ENCODE measurements around the gene INO80B.

DNA sequence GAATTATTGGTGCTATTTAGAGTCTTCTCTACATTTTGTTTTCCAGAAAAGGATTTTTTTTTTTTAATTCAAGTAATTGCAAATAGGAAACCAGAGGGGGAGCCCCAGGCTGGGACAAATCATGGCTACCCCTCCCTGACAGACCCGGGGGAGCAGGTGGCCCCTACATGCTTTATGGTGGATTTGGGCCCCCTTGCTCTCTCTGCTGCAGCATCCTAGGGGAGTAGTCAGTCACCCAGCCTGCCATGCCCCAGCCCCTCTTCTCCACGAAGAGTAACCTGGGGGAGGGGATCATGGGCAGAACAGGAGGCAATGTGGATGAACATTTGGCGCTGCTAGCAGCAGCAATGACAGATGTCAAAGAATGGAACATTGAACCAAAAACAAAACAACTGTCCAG is 38.1 kb upstream of the INO80B start:
- TF ChIP-seq, protein P1, sequence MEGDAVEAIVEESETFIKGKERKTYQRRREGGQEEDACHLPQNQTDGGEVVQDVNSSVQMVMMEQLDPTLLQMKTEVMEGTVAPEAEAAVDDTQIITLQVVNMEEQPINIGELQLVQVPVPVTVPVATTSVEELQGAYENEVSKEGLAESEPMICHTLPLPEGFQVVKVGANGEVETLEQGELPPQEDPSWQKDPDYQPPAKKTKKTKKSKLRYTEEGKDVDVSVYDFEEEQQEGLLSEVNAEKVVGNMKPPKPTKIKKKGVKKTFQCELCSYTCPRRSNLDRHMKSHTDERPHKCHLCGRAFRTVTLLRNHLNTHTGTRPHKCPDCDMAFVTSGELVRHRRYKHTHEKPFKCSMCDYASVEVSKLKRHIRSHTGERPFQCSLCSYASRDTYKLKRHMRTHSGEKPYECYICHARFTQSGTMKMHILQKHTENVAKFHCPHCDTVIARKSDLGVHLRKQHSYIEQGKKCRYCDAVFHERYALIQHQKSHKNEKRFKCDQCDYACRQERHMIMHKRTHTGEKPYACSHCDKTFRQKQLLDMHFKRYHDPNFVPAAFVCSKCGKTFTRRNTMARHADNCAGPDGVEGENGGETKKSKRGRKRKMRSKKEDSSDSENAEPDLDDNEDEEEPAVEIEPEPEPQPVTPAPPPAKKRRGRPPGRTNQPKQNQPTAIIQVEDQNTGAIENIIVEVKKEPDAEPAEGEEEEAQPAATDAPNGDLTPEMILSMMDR (IDR thresholded peaks at IDR 0.05), result no peak
- no peak for TF ChIP-seq ZFX (IDR thresholded peaks at IDR 0.05; ENCODE audit: borderline replicate concordance)

Data from 22Rv1 (cell line).